CD14-positive monocyte (primary cell): ENCODE results near the gene ZNF99. TPM values are rescaled to one million over a fixed set of nuclear protein-coding genes. Genes with fewer than 3 reads are reported as not detected.

ENCODE experiments used
- DNase-seq, 3 donors: peaks; one replicate each; pipeline ENCODE4 v3.0.0-alpha.2; 2011 to 2022
- H2AFZ ChIP-seq: 2 replicates; pipeline ENCODE4 v1.6.0; 2012; ENCODE audit warnings: mild to moderate bottlenecking, low read depth, low read length, inconsistent platforms; ENCODE audit not compliant: insufficient read depth, poor library complexity, severe bottlenecking
- H3K27ac ChIP-seq, 2 donors: 1 replicate in 1 of 2; 2 replicates in 1 of 2; pipeline ENCODE4 v1.5.1; 2012 to 2013; ENCODE audit warnings: low read length in 2 of 2, control low read depth in 1 of 2, inconsistent platforms in 1 of 2, low read depth in 1 of 2, mild to moderate bottlenecking in 1 of 2
- H3K27me3 ChIP-seq, 2 donors: one replicate each; pipeline versions ENCODE4 v1.6.0 to v1.6.1; 2011 to 2013; ENCODE audit warnings: low read length in 2 of 2; ENCODE audit not compliant: control insufficient read depth in 2 of 2, insufficient read depth in 2 of 2
- H3K36me3 ChIP-seq, 2 donors: replicated peaks in 1 of 2; 1 replicate in 1 of 2; 2 replicates in 1 of 2; pipeline versions ENCODE4 v1.5.1 to v1.6.1; 2012 to 2013; ENCODE audit warnings: low read length in 2 of 2, control low read depth in 1 of 2, inconsistent platforms in 1 of 2, mild to moderate bottlenecking in 1 of 2; ENCODE audit not compliant: insufficient read depth in 2 of 2, control insufficient read depth in 1 of 2
- H3K4me1 ChIP-seq, 2 donors: 1 replicate in 1 of 2; 2 replicates in 1 of 2; pipeline versions ENCODE4 v1.5.1 to v1.6.1; 2012 to 2013; ENCODE audit warnings: low read length in 2 of 2, control low read depth in 1 of 2, inconsistent platforms in 1 of 2, mild to moderate bottlenecking in 1 of 2, moderate library complexity in 1 of 2; ENCODE audit not compliant: insufficient read depth in 2 of 2, control insufficient read depth in 1 of 2
- H3K4me2 ChIP-seq: replicated peaks from 2 replicates; pipeline ENCODE3; 2012; ENCODE audit warnings: low read length, moderate library complexity, mild to moderate bottlenecking; ENCODE audit not compliant: poor library complexity, severe bottlenecking; ENCODE audit errors: extremely low read depth
- H3K4me3 ChIP-seq, 3 experiments: fragments of 200-600 bp in 1 of 3; sonication (generic) in 1 of 3; replicated peaks in 1 of 3; 1 replicate in 2 of 3; 2 replicates in 1 of 3; pipeline ENCODE4 v1.5.1; 2011 to 2013; ENCODE audit warnings: low read length in 3 of 3, mild to moderate bottlenecking in 3 of 3, control low read depth in 2 of 3, low read depth in 2 of 3, inconsistent platforms in 1 of 3, moderate library complexity in 1 of 3
- H3K79me2 ChIP-seq: 2 replicates; pipeline ENCODE4 v1.6.0; 2012; ENCODE audit warnings: mild to moderate bottlenecking, control low read depth, inconsistent platforms, low read length, moderate library complexity; ENCODE audit not compliant: insufficient read depth
- H3K9ac ChIP-seq: 2 replicates; pipeline ENCODE4 v1.6.0; 2017; ENCODE audit warnings: low read length, mild to moderate bottlenecking; ENCODE audit not compliant: insufficient read depth, poor library complexity, severe bottlenecking
- H3K9me3 ChIP-seq, 2 donors: replicated peaks in 1 of 2; 1 replicate in 1 of 2; 2 replicates in 1 of 2; pipeline versions ENCODE4 v1.5.1 to v1.6.1; 2012 to 2013; ENCODE audit warnings: low read length in 2 of 2, control low read depth in 1 of 2; ENCODE audit not compliant: control insufficient read depth in 1 of 2, insufficient read depth in 1 of 2
- H4K20me1 ChIP-seq: 2 replicates; pipeline ENCODE4 v1.6.0; 2012; ENCODE audit warnings: mild to moderate bottlenecking, low read length, control low read depth, moderate library complexity; ENCODE audit not compliant: insufficient read depth
- H3K27ac Mint-ChIP-seq, 7 donors: one replicate each; pipeline ENCODE4 v1.8.0; 2020; ENCODE audit warnings: mild to moderate bottlenecking in 7 of 7, mixed read lengths in 7 of 7, moderate library complexity in 6 of 7, inconsistent platforms in 2 of 7
- H3K27me3 Mint-ChIP-seq, 3 donors: one replicate each; pipeline ENCODE4 v1.8.0; 2021 to 2022; ENCODE audit warnings: low read depth in 3 of 3, mild to moderate bottlenecking in 3 of 3, mixed read lengths in 3 of 3, moderate library complexity in 3 of 3, inconsistent platforms in 1 of 3
- H3K36me3 Mint-ChIP-seq, 2 donors: one replicate each; pipeline ENCODE4 v1.8.0; 2020; ENCODE audit warnings: mixed read lengths in 2 of 2, inconsistent platforms in 1 of 2, mild to moderate bottlenecking in 1 of 2
- H3K4me1 Mint-ChIP-seq: one replicate; pipeline ENCODE4 v1.8.0; 2020; ENCODE audit warnings: mild to moderate bottlenecking, mixed read lengths
- H3K4me3 Mint-ChIP-seq, 2 donors: one replicate each; pipeline ENCODE4 v1.8.0; 2020; ENCODE audit warnings: mild to moderate bottlenecking in 2 of 2, mixed read lengths in 2 of 2, moderate library complexity in 1 of 2
- H3K9me3 Mint-ChIP-seq, 7 donors: one replicate each; pipeline ENCODE4 v1.8.0; 2020 to 2022; ENCODE audit warnings: mixed read lengths in 7 of 7, mild to moderate bottlenecking in 6 of 7, moderate library complexity in 6 of 7, inconsistent platforms in 2 of 7
- CTCF ChIP-seq: fragments of 200-600 bp; IDR thresholded peaks from one replicate; pipeline ENCODE4 v1.8.0; 2022; ENCODE audit warnings: antibody characterized with exemption, mild to moderate bottlenecking
- WGBS: methylation state at CpG from one replicate; pipeline ENCODE4 v1.1.5; 2013; ENCODE audit warnings: missing lambda C conversion rate; ENCODE audit not compliant: insufficient coverage; 5-methylcytosine and 5-hydroxymethylcytosine counted together
- intact Hi-C, 2 donors: fragments of 100-400 bp; cut with micrococcal nuclease; formaldehyde crosslinking; loops; one replicate each; pipeline versions ENCODE4 v1.15.0 to v1.15.1; 2023
- polyA minus RNA-seq: library from RNA; depleted of rRNA, polyadenylated mRNA; stranded (reverse); fragments of >200 nt; gene quantifications from 2 replicates; pipeline ENCODE4 v1.2.3, GENCODE V29; 2012
- polyA plus RNA-seq, 3 donors: library from polyadenylated mRNA; depleted of rRNA in 1 of 3; unstranded in 2 of 3; stranded (reverse) in 1 of 3; fragments of 300-500 nt in 2 of 3; fragments of >200 nt in 1 of 3; fragmentation: Illumina TruSeq in 2 of 3; gene quantifications; 1 replicate in 2 of 3; 2 replicates in 1 of 3; pipeline ENCODE4 v1.2.3, GENCODE V29; 2012 to 2021
- total RNA-seq, 12 experiments: library from RNA in 1 of 12; stranded (reverse) in 1 of 12; fragments of 120-200 nt in 1 of 12; gene quantifications; one replicate each; pipeline ENCODE4 v1.2.4 and lab custom pipeline; 2013 to 2026; ENCODE audit warnings: mixed read lengths in 6 of 12, inconsistent platforms in 1 of 12

ZNF99 gene
- total RNA-seq (2013) = not detected
- polyA plus RNA-seq (not detected), polyA minus RNA-seq (not detected in 2 replicates), total RNA-seq (lab: John Stamatoyannopoulos, UW) (0 to 0.81 (median 0.03) reads per million in 11 experiments)

- TF ChIP-seq CTCF = no peak
- H4K20me1 ChIP-seq = no peaks in the 10 kb centered on the region
- 10% methylated on average over 29 of the region's 36 CpGs for WGBS
- no peak for DNase-seq
- no peak within 1 kb of the TSS for H3K27ac ChIP-seq
- peaks cover 1 to 5% (median 3%) of the 10 kb centered on the region in 3 donors for H3K27me3 Mint-ChIP-seq
- no peaks in the 10 kb centered on the region for H3K36me3 Mint-ChIP-seq
- no peaks in the 10 kb centered on the region for H3K36me3 ChIP-seq
- no peak within 1 kb of the TSS for H3K27ac Mint-ChIP-seq
- peak within 1 kb of the TSS in 1 of 3 experiments; percentile 40 for H3K4me3 ChIP-seq
- intact Hi-C loops = no loop called here
- peaks cover 59 to 60% of the 10 kb centered on the region in 2 donors for H3K9me3 ChIP-seq
- no peaks in the 10 kb centered on the region for H3K4me1 Mint-ChIP-seq
- peak within 1 kb of the TSS; percentile 41 for H3K4me2 ChIP-seq
- H3K9me3 Mint-ChIP-seq = peaks cover 22 to 58% (median 49%) of the 10 kb centered on the region in 7 donors
- H3K27me3 ChIP-seq = no peaks in the 10 kb centered on the region
- peak within 1 kb of the TSS; percentile 53 to 67 for H3K4me3 Mint-ChIP-seq
- no peak within 1 kb of the TSS for H3K9ac ChIP-seq
- H3K4me1 ChIP-seq = no peaks in the 10 kb centered on the region
- H3K79me2 ChIP-seq = no peaks in the 10 kb centered on the region
- no peak within 1 kb of the TSS for H2AFZ ChIP-seq
Measured at GRCh38 chr19:22783651-22784410, at the start of gene ZNF99. TSS of gene ZNF99 (minus strand) at chr19:22784151. CDS start at chr19:22784016, 135 bp downstream.

DNA sequence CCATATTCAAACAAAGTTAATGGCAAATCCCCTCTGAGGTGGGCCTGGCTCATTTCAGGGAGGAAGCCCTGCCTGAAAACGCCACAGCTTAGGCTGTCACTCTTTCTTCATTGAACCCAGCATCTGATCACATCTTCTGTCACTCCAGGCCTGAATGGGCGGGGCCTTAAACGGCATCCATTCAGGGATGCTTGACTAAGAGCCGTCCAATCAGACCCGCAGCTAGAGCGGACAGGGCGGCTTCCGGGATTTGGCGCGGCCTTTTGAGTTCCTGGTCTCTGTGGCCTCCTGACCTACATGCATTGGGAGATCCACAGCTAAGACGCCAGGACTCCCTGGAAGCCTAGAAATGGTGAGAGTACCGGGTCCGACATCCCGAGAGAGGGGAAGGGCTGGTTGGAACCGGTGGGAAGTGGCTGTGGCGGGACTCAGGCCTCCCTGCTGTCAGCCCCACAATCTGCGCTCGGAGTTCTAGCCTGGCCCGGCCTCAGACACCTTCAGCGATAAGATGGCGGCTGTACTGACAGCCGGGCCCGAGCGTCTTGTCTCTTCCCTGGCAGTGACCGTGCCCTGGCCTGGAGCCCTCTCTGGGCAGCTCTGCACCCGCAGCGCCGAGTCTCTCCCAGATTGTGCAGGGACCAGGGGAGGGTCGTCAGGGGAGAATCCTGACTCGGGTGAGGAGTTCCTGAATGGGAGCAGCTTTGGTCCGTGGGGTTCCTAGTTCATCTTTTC lies 48.2 kb upstream of the ZNF99 start, which contains the start of gene ZNF723:
TSS of gene ZNF723 (plus strand) at position 261 of the 732 bp plus-strand sequence. CDS start at position 350, 89 bp downstream.
- Histone ChIP-seq H3K4me3 (no peak within 1 kb of the TSS), H3K27ac (no peak within 1 kb of the TSS), H3K4me2 (no peak within 1 kb of the TSS), H3K27me3 (no peaks in the 10 kb centered on the region), H3K9ac (no peak within 1 kb of the TSS), H3K36me3 (no peaks in the 10 kb centered on the region), H2AFZ (no peak within 1 kb of the TSS), H3K4me1 (no peaks in the 10 kb centered on the region), H4K20me1 (no peaks in the 10 kb centered on the region), H3K9me3 (peaks cover 79 to 84% of the 10 kb centered on the region in 2 donors), H3K79me2 (no peaks in the 10 kb centered on the region)
- peak within 1 kb of the TSS in 1 of 7 donors; percentile 38 for H3K27ac Mint-ChIP-seq
- TF ChIP-seq CTCF = no peak
- H3K4me3 Mint-ChIP-seq = no peak within 1 kb of the TSS
- WGBS = 24% methylated on average over 28 of the region's 31 CpGs
- H3K36me3 Mint-ChIP-seq = no peaks in the 10 kb centered on the region
- no peaks in the 10 kb centered on the region for H3K27me3 Mint-ChIP-seq
- no peak for DNase-seq
- intact Hi-C loops = no loop called here
- no peaks in the 10 kb centered on the region for H3K4me1 Mint-ChIP-seq
- peaks cover 26 to 82% (median 70%) of the 10 kb centered on the region in 7 donors for H3K9me3 Mint-ChIP-seq
